Skeletal muscle satellite cell (primary cell): ENCODE data around the gene CLIC5.

Source experiments
- H3K27me3 ChIP-seq: 2 replicates; pipeline ENCODE4 v1.7.0; 2013; ENCODE audit warnings: low read length; ENCODE audit not compliant: control insufficient read depth, insufficient read depth
- H3K36me3 ChIP-seq: 2 replicates; pipeline ENCODE4 v1.7.0; 2013; ENCODE audit warnings: mild to moderate bottlenecking, control low read depth, low read length; ENCODE audit not compliant: insufficient read depth
- H3K4me1 ChIP-seq: 2 replicates; pipeline ENCODE4 v1.7.0; 2013; ENCODE audit warnings: low read length; ENCODE audit not compliant: control insufficient read depth, insufficient read depth
- H3K4me2 ChIP-seq: 2 replicates; pipeline ENCODE4 v1.7.0; 2013; ENCODE audit warnings: mild to moderate bottlenecking, low read length
- H3K4me3 ChIP-seq: 2 replicates; pipeline ENCODE4 v1.7.0; 2013; ENCODE audit warnings: low read length
- H3K9ac ChIP-seq: 2 replicates; pipeline ENCODE4 v1.7.0; 2013; ENCODE audit warnings: mild to moderate bottlenecking, low read depth, low read length, moderate library complexity
- H3K9me3 ChIP-seq: replicated peaks from 2 replicates; pipeline ENCODE4 v1.7.0; 2013; ENCODE audit warnings: mild to moderate bottlenecking, control low read depth, low read length

CLIC5 gene

DNA sequence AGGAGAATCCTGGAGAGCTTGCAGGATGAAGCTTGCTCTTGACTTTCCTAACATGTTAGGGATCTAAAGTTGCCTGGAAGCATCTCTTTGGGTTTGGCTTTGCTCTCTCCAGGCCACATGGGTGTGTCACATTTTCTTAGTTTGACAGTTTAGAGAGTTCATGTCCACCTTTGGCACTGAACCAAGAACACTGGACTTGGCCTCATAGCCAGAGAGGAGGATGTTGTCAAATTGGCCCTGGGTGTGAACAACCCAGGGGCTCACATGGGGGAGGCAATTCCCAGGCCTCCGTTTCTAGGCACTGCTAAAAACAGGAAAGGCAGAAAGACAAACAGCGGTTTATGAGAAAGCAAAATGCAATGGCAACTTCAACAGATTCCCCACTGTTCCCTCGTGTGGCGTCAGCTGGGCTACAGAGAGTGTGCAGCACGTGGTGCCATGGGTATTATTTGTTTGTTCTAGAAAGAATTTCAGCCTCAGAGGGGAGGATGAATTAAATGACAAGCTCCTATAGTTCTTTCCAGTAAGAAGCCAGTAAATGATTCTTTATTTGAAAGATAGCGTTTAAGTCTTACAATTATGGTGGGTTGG is 93.9 kb downstream of the CLIC5 start:
- Histone ChIP-seq H3K4me3 (no peak overlapping the region), H3K4me1 (peaks cover 11% of the 10 kb centered on the region), H3K9me3 (no peaks in the 10 kb centered on the region), H3K36me3 (no peaks in the 10 kb centered on the region), H3K4me2 (no peak overlapping the region), H3K27me3 (no peaks in the 10 kb centered on the region), H3K9ac (no peak overlapping the region)

DNA sequence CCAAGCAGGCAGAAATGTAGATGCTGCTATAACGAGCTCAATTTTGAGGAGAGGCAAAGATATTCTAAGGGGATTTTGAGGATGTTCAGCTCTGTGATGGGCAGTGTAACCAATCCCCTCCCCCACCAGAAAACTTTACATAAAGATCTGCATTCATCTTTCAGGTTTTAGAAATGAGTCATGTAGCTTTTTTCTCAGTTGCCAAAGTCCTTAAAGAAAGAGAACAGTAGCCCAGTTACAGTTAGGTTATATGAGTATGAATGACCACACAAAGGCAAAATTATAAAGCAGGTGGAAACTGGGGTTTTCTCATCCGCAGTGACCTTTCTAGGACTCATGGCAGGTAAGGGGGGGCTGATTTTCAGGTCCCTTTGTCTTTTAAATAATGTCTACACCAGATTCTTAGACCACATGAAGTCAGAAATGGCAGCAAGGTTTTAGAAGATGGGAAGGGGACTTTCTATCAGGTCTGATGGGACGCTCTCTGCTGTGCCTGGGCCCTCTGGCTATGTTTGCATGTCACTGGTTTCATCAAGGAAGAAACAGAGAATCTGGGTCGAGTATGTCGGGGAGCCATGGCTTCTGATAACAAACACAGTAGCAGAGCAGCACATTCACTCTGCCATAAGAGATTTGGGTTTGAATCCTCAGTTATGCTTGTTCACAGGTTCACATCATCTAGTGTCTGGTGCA is 94.7 kb downstream of the CLIC5 start:
- Histone ChIP-seq H3K36me3 (no peaks in the 10 kb centered on the region), H3K9me3 (no peaks in the 10 kb centered on the region), H3K27me3 (no peaks in the 10 kb centered on the region), H3K4me1 (peaks cover 11% of the 10 kb centered on the region), H3K9ac (no peak overlapping the region), H3K4me3 (no peak overlapping the region), H3K4me2 (no peak overlapping the region)

DNA sequence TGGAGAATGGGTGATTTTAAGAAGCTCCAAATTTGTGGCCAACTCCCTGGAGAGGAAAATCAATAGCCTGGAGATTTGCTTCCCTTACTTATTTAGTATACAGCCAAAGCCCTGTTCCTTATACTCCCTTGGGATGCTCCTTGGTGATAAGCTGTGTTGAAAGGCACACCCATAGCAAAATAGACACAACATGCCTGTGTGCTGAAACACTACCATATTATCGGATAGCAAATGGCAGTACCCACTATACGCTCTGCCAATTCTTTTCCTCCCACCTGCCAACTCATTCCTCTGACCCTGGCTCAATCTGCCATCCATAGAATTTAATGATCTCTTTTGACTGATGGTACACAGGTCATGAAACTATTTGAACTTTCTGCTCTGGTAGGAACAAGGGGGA is 98.2 kb downstream of the CLIC5 start:
- Histone ChIP-seq H3K4me2 (no peak overlapping the region), H3K36me3 (no peaks in the 10 kb centered on the region), H3K9me3 (no peaks in the 10 kb centered on the region), H3K9ac (no peak overlapping the region), H3K4me1 (no peaks in the 10 kb centered on the region), H3K27me3 (no peaks in the 10 kb centered on the region), H3K4me3 (no peak overlapping the region)

DNA sequence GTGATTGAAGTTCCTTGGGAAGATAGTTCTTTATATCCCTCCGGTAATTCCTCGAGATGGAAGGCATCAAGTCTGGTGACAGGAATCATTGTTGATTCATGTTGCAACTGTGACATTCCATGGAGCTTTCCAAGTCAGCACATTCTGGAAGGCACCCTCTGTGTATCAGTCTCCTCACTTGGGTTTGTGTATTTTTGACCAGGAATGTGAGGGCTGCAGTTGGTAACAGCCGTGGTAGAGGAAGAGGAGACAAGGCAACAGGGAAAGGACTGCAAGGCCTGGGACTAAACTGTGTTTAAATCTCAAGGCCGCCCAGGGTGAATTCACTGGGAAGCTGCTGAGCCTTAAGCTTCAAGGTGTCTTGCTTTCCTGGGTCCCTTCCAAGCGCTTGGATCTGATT is 99.0 kb downstream of the CLIC5 start:
- Histone ChIP-seq H3K4me2 (no peak overlapping the region), H3K36me3 (no peaks in the 10 kb centered on the region), H3K9ac (no peak overlapping the region), H3K9me3 (no peaks in the 10 kb centered on the region), H3K4me3 (no peak overlapping the region), H3K4me1 (no peaks in the 10 kb centered on the region), H3K27me3 (no peaks in the 10 kb centered on the region)

DNA sequence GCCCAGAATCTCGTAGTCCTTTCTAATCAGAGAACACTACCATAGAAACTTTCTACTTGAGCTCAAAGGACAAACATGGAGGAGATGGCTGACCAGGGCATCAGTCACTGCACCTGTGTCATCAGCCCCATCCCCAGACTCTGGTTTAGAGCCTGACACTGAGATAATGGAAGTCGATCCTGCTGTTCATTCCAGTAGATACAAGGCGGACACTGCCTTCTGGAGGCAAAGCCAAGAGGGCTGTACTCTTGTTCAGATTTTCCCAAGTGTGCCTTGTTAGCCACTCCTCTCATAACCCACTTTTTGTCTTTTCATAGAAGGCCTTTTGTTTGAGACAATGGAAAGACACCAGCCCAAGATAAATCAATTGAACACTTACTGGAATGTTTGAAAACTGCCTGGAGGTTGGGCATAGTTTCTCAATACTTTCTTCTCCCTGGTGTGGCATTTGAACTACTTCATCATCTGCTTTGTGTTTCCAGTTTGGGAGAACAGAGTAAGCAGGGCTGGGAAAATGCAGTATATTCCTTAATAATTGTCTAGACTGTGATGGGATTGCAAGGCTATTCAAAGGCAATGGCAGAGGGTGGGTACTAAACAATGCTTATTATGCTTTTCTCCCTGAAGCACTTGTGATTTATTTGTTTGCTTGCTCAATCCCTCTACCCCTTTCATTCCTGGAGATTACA is 99.7 kb downstream of the CLIC5 start:
- no peaks in the 10 kb centered on the region for H3K4me1 ChIP-seq
- H3K4me2 ChIP-seq: no peak overlapping the region
- no peak overlapping the region for H3K4me3 ChIP-seq
- no peaks in the 10 kb centered on the region for H3K36me3 ChIP-seq
- H3K27me3 ChIP-seq: no peaks in the 10 kb centered on the region
- no peaks in the 10 kb centered on the region for H3K9me3 ChIP-seq
- no peak overlapping the region for H3K9ac ChIP-seq

DNA sequence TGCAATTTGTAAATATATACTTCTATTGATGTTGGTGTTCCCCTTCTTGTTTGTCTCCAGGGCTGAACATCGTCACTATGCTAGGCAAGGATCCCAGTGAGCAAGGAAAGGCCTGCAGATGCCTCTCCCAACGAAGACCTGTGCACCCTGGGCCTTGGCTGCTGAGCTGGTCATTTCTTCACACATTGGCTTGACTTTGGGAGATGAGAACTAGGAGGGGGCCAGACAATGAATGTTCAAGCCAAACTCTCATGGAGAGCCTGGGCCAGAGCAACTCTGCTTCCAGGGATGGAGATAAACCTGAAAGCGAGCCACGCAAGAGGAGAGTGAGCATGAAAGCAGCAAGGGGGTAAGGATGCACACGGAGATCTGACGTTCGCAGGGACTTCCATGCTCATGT is 104.0 kb downstream of the CLIC5 start:
- Histone ChIP-seq H3K4me3 (no peak overlapping the region), H3K4me2 (no peak overlapping the region), H3K9me3 (no peaks in the 10 kb centered on the region), H3K27me3 (no peaks in the 10 kb centered on the region), H3K4me1 (no peaks in the 10 kb centered on the region), H3K9ac (no peak overlapping the region), H3K36me3 (no peaks in the 10 kb centered on the region)

DNA sequence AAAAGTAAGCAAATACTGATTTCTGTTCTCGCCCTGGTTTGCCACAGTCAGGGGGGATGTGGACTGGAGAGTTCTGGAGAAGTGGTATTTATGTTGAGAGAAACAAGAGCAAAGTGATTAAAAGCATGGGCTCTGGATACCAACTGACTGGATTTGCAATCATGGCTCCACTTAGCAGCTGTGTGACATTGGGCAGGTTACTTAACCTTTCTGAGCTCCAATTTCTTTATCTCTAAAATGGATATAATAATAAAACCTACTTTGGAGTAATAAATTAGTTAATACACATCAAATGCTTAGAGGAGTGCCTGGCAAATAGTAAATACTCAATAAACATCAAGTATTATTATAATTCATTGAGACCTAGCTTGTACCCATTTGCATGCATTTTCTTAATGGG is 111.7 kb downstream of the CLIC5 start:
- H3K4me1 ChIP-seq: peaks cover 3% of the 10 kb centered on the region
- no peak overlapping the region for H3K4me2 ChIP-seq
- no peaks in the 10 kb centered on the region for H3K9me3 ChIP-seq
- no peaks in the 10 kb centered on the region for H3K27me3 ChIP-seq
- no peak overlapping the region for H3K9ac ChIP-seq
- H3K36me3 ChIP-seq: no peaks in the 10 kb centered on the region
- H3K4me3 ChIP-seq: no peak overlapping the region

DNA sequence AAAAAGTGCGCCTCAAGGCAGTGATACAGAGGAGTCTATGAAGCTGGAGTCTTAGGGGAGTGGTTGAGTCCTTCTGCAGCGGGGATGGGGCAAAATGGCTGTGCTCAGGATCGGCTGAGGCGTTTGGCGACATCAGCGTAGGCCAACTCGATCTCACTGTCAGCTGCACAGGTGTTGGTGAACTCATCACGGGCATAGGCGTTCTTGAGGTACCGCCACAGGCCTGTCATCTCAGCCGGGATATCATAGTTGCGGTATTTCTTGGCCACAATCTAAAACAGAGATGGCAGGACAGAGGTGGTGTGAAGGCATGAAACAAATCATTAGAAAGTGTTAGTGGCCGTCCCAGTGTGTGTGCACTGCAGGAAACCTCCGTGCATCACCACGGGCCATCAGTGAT is 112.7 kb downstream of the CLIC5 start:
- H3K9me3 ChIP-seq: no peaks in the 10 kb centered on the region
- H3K4me3 ChIP-seq: no peak overlapping the region
- no peak overlapping the region for H3K9ac ChIP-seq
- no peaks in the 10 kb centered on the region for H3K36me3 ChIP-seq
- no peak overlapping the region for H3K4me2 ChIP-seq
- H3K27me3 ChIP-seq: no peaks in the 10 kb centered on the region
- H3K4me1 ChIP-seq: peaks cover 3% of the 10 kb centered on the region

DNA sequence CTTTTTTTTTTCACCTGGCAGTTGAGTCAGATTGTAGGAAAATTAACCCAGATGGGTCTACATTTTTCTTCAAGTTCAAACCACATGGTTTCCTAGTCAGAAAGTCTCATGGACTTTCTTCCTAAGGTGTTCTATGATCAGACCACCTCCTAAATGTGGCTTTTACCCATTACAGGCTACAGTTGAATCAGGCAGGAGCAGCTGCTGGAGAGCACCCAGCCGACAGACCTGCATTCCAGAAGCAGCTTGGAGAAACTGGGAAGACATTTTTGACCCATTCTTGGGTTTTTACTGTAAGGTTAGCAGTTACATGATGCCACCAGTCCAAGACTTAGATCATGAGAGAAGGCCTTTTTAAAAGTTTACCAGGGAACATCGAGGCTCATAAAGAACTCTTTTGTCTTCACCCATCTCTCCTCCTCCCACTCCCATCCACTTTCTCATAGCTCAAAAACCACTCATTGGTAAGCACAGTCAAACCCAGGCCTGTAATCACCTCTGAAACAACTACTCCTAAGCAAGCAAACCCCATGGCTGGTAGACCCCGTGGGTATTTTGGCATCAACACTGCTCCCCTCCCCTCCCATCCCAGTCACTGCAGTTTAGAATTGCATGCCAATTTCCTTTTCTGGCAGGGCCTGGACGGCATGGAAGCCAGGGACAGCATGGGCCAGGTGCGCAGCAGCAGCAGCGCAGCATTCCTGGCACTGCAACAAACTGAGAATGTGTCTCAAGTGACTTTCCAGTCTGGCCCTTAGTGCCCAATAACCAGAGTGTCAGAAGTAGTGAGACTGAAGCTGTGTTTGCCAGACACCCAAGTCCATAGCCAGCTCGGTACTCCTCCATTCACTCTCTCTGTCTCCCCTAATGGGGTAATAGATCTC is 113.7 kb downstream of the CLIC5 start:
- no peak overlapping the region for H3K9ac ChIP-seq
- H3K9me3 ChIP-seq: no peaks in the 10 kb centered on the region
- no peak overlapping the region for H3K4me3 ChIP-seq
- no peaks in the 10 kb centered on the region for H3K27me3 ChIP-seq
- H3K4me2 ChIP-seq: no peak overlapping the region
- H3K36me3 ChIP-seq: no peaks in the 10 kb centered on the region
- H3K4me1 ChIP-seq: peaks cover 3% of the 10 kb centered on the region

DNA sequence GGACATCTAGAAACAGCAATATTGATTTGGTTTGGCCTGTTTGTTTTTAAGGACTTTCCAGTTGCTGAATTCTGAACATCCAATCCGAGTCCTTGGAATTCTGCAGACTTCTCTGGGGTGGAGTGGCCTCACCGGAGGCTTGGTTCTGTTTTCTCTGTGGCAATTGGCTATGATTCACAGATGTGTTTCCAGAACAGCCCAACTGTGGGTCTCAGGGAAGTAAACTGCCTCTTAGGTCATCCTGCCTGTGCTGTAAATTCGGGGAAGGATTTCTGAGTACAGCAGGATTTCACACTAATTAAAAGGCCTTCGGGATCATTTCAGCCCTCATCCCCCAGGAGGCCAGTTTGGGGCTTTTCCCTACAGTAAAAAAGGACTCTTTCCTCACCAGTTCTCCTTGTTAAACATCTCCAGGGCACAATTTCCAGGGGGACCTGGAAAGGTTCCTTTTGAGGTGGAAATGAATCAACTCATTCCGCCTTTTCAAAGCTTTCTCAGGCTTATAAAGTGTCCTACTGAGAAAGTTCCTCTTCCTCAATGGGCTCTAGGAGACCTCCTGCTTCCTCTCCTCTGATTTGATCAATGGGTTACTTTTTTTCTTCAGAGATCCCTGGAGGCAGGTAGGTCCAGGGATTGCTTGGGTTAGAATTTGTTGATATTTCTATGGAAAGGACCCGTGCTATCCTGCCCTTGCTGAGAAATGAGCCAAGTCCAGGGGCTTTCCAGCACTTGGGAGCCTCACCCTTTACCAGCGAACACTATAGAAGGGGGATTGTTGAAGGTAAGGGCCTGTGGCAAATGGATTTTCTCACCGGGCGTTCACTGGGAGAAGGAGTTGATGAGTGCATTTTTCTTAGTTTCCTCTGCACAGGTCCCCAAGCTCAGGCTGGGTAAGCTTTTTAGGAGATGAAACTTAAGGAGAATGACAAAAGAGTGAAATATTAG is 114.6 kb downstream of the CLIC5 start:
- peaks cover 3% of the 10 kb centered on the region for H3K4me1 ChIP-seq
- no peak overlapping the region for H3K9ac ChIP-seq
- no peak overlapping the region for H3K4me2 ChIP-seq
- no peak overlapping the region for H3K4me3 ChIP-seq
- H3K9me3 ChIP-seq: no peaks in the 10 kb centered on the region
- no peaks in the 10 kb centered on the region for H3K36me3 ChIP-seq
- no peaks in the 10 kb centered on the region for H3K27me3 ChIP-seq

DNA sequence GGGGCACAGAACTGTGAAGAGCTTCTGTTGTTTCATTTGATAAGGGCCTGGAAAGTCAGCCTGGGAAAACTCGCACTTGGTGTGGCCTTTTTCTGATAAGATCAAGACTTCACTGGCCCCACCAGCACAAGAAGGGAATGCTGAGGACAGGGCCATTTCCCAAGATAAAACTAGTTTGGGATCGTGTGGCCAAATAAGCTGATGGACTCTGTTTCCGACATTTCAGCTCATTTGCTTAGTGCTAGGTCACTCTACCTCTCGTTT is 116.0 kb downstream of the CLIC5 start:
- H3K4me1 ChIP-seq: peaks cover 3% of the 10 kb centered on the region
- no peak overlapping the region for H3K9ac ChIP-seq
- H3K4me3 ChIP-seq: no peak overlapping the region
- H3K9me3 ChIP-seq: no peaks in the 10 kb centered on the region
- no peak overlapping the region for H3K4me2 ChIP-seq
- no peaks in the 10 kb centered on the region for H3K36me3 ChIP-seq
- no peaks in the 10 kb centered on the region for H3K27me3 ChIP-seq
